Measurements from ENCODE around the gene SUFU.

DNA sequence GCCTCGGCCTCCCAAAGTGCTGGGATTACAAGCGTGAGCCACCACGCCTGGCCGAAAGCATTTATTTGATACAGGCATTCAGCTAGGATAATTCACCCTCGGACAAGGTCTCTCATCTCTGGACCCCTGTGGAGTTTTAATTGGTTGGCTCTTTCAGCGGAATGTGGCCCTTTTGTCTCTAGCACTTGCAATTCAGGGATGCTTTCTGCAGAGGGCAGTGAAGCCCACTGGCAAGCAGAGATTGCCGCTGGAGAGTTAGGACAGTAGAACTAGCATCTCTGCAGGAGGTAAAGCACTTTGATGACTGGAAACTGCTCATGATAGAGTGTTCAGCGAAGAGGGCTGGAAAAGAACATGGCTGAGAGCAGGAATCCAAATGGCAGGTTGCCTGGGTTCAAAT lies 62.0 kb downstream of the SUFU start:
- TF ChIP-seq POLR2AphosphoS5 (IDR thresholded peaks at IDR 0.05) (no peak), CTCF (IDR thresholded peaks at IDR 0.05 in 8 of 11, conservative IDR thresholded peaks at IDR 0.05 in 3 of 11) (no peak)

Data from spleen (tissue), 7 donors.